Stomach smooth muscle (tissue), 2 donors: Measurements from ENCODE around the gene SAMD1.
A peak's percentile ranks its signal among the peaks of the same experiment; 100 is the strongest.

ENCODE experiments used
- H3K27ac ChIP-seq: one replicate; pipeline ENCODE4 v1.7.0; 2013; ENCODE audit warnings: mild to moderate bottlenecking, low read length, inconsistent platforms
- H3K27me3 ChIP-seq, 2 donors: one replicate each; pipeline ENCODE4 v1.7.0; 2013; ENCODE audit warnings: low read length in 2 of 2; ENCODE audit not compliant: insufficient read depth in 2 of 2, control insufficient read depth in 1 of 2
- H3K36me3 ChIP-seq, 2 donors: one replicate each; pipeline ENCODE4 v1.7.0; 2013; ENCODE audit warnings: low read length in 2 of 2; ENCODE audit not compliant: control insufficient read depth in 2 of 2, insufficient read depth in 2 of 2
- H3K4me1 ChIP-seq: one replicate; pipeline ENCODE4 v1.7.0; 2013; ENCODE audit warnings: low read length; ENCODE audit not compliant: control insufficient read depth, insufficient read depth
- H3K4me3 ChIP-seq, 2 donors: one replicate each; pipeline ENCODE4 v1.7.0; 2013; ENCODE audit warnings: low read length in 2 of 2
- H3K9ac ChIP-seq, 2 donors: one replicate each; pipeline ENCODE4 v1.7.0; 2013; ENCODE audit warnings: low read length in 2 of 2, mild to moderate bottlenecking in 1 of 2
- H3K9me3 ChIP-seq, 2 donors: one replicate each; pipeline ENCODE4 v1.7.0; 2013; ENCODE audit warnings: low read length in 2 of 2; ENCODE audit not compliant: control insufficient read depth in 2 of 2
- donor health status: healthy.
- donor health status: Pancreatic carcinoma.

Gene SAMD1

DNA sequence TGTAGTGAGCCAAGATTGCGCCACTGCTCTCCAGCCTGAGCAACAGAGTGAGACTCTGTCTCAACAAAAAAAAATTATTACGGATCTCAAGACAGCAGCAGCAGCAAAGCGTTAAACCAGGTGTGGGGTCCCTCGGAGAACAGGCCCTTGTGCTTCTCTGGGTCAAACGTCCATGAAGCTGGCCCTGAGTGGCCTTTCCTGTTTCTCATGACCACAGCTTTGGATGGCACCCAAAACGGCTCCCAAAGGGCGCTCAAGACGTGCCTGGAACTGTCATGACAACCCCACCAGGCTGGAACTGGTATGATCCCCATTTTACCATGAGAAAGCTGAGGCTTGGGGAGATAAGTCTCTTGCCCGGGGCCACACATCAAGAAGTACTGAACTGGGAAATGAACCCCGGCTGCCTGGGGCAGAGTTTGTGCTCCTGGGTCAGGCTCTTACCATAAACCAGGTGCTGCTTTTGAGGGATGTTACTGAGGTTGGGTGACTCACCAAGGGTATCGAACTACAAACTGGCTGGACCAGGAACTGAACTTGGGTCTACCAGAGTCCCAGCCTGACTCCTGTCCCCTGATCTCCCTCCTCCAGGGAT lies 11.6 kb upstream of the SAMD1 start:
- H3K4me3 ChIP-seq = no peak overlapping the region
- no peaks in the 10 kb centered on the region for H3K27me3 ChIP-seq
- peaks cover 33 to 35% of the 10 kb centered on the region in 2 donors for H3K36me3 ChIP-seq
- no peak overlapping the region for H3K27ac ChIP-seq
- peaks cover 1% of the 10 kb centered on the region for H3K4me1 ChIP-seq
- H3K9me3 ChIP-seq = no peaks in the 10 kb centered on the region
- no peak overlapping the region for H3K9ac ChIP-seq

DNA sequence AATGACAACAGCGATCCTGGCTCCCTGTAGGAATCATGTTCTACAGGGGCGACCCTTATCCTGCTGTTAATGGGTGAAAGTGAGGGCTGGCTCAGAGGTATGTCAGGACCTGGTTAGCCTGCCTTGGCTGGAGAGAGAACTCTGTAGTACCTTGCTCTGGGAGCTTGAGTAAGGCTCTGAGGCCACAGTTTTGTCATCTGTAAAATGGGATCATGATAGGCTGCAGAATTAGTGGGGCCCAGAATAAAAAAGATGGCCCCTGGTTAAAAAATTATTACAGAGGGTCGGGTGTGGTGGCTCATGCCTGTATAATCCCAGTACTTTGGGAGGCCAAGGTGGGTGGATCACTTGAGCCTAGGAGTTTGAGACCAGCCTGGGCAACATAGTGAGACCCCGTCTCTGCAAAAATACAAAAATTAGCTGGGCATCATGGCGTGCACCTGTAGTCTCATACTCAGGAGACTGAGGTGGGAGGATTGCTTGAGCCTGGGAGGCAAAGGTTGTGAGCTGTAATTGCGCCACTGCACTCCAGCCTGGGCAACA lies 10.5 kb upstream of the SAMD1 start:
- Histone ChIP-seq H3K9me3 (no peaks in the 10 kb centered on the region), H3K4me3 (no peak overlapping the region), H3K27ac (no peak overlapping the region), H3K27me3 (no peaks in the 10 kb centered on the region), H3K36me3 (peaks cover 33 to 44% of the 10 kb centered on the region in 2 donors), H3K9ac (no peak overlapping the region), H3K4me1 (no peaks in the 10 kb centered on the region)

DNA sequence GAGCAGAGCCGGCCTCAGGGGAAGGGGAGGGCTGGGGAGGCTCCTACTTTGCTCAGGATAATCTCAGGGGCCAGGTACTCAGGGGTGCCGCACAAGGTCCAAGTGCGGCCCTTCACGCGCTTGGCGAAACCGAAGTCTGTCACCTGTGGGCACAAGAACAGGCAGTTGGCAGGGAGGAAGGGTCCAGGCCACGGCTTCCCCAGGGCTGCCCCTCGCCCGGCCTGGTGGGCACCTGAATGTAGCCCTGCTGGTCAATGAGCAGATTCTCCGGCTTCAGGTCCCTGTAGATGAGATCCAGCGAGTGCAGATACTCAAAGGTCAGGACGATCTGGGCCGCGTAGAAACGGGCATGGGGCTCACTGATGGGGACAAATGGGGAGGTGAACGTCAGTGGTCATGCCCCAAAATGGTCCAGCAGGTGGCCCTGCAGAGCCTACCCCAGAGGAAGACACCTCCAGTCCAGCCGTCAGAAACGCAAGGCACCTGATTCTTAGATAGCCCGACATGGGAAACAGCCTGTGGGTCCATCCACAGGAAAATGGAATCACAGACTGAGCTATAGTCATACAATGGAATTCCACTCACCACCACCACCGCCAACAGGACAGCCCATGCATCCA lies 7.1 kb upstream of the SAMD1 start:
- Histone ChIP-seq H3K27me3 (no peaks in the 10 kb centered on the region), H3K27ac (no peak overlapping the region), H3K9ac (no peak overlapping the region), H3K4me3 (no peak overlapping the region), H3K9me3 (peaks cover 2 to 6% of the 10 kb centered on the region in 2 donors), H3K36me3 (peaks cover 24 to 30% of the 10 kb centered on the region in 2 donors), H3K4me1 (no peaks in the 10 kb centered on the region)

DNA sequence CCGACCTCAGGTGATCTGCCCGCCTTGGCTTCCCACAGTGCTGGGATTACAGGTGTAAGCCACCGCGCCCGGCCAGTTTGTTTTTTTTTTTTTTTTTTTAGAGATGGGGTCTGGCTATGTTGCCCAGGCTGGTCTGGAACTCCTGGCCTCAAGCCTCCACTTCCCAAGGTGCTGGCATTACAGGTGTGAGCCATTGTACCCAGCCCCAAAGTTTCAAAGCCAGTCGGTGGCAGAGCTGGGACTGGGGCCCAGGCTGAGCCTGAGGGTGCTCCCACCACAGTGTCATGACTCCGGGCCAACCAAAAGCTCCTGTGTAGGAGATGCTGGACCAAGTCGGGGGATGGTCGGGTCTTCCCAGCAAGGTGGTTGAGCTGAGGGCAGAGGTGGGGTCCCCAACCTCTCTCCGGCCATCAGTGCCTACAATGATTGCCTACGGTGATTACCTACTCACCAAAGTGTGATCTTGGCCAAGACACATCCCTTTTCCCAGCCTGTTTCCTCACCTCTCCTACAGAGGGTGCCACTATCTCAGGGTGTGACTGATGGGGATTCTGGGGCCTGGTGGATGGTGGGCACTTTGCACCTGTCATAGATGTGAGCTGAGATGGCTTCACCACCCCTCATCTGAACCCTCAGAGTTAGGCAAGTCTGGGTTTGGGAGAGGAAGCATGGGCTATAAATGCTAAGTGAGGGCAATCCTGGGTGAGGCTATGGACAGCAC lies 5.9 kb upstream of the SAMD1 start:
- Histone ChIP-seq H3K27me3 (no peaks in the 10 kb centered on the region), H3K4me3 (no peak overlapping the region), H3K27ac (no peak overlapping the region), H3K4me1 (peaks cover 4% of the 10 kb centered on the region), H3K9ac (no peak overlapping the region), H3K9me3 (peaks cover 2 to 6% of the 10 kb centered on the region in 2 donors), H3K36me3 (peaks cover 17 to 23% of the 10 kb centered on the region in 2 donors)

DNA sequence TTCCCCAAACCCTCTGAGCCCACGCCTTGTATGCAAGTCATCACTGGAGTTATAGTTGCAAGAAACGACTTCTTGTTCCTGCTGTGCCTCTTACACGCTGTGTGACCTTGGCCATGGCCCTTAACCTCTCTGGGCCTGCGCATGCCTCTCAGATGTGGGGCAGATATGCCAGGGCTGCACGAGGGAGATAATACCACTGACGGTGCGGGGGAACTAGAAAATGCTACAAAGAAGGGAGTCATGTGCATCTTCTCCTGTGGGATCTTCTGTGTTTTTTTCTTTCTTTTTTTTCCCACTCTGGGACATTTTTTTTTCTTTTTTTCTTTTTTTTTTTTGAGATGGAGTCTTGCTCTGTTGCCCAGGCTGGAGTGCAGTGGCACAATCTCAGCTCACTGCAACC lies 4.3 kb upstream of the SAMD1 start:
- H3K9ac ChIP-seq = no peak overlapping the region
- H3K4me3 ChIP-seq = no peak overlapping the region
- H3K4me1 ChIP-seq = peaks cover 4% of the 10 kb centered on the region
- H3K27me3 ChIP-seq = no peaks in the 10 kb centered on the region
- H3K9me3 ChIP-seq = peaks cover 2 to 6% of the 10 kb centered on the region in 2 donors
- peaks cover 11 to 14% of the 10 kb centered on the region in 2 donors for H3K36me3 ChIP-seq
- no peak overlapping the region for H3K27ac ChIP-seq

DNA sequence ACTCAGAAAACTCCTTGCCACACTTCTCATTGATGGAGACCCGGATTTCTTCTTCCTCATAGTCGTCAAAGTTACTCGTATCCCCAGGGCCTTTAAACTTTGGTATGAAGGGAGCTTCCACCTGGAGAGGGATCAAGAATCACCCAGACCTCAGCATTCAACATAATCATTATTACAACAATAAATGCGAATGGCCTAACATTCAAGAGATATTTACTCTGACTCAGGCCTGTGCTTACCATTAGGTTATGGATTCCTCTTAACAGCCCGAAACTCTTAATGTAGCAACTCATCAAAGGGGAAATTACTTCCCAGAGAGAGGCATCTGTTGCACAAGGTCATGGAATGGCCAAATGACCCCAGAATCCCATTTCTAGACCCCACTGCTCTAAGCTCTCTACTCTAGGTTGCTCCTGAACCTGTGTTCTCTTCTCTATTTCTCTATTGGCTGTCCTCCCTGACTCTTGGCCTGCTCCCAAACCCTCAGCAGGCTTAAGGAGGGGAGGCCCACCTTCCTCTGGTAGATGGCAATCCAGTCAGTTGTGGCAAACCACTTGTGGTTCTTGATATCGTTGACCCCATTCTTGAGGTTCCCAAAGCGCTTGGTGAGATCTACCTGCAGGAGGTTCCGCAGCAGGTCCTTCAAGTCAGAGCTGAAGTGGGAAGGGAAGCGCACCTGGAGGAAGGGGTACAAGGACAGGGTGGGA lies 2.7 kb upstream of the SAMD1 start:
- Histone ChIP-seq H3K9ac (no peak overlapping the region), H3K36me3 (peaks cover 15 to 18% of the 10 kb centered on the region in 2 donors), H3K27me3 (no peaks in the 10 kb centered on the region), H3K4me1 (peaks cover 14% of the 10 kb centered on the region), H3K9me3 (peaks cover 2 to 6% of the 10 kb centered on the region in 2 donors), H3K4me3 (no peak overlapping the region), H3K27ac (no peak overlapping the region)

DNA sequence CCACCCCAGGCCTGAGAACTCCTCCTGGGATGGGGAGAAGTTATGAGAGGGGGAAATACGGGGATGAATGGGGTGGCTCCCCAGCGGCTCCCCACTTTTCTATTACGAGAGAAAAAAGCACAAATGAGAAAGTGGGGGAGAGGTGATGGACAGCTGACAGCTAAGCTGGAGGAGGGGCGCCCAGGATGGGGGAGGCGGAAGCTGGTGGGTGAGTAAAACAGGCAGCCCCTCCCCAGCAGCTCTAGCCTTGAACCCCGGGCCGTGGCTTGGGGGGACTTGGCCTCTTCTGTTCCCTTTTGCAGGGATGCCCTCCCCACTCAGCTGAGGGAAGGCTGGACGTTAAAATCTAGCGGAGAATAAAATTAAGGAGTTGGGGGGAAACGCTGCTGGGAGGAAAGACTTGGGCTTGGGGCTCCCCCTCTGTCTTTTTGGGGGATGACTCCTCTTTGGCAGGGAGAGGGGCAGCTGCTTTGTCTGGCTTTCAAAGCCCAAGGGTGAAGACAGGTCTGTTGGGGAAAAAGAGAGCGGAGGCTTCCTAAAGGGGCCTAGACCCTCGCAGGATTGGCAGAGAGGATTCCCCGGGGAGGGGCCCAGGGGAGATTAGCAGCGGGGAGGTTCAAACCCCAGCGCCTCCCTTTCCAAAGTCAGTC lies 1.4 kb upstream of the SAMD1 start:
- H3K9me3 ChIP-seq = peaks cover 2 to 6% of the 10 kb centered on the region in 2 donors
- H3K4me1 ChIP-seq = peaks cover 14% of the 10 kb centered on the region
- no peaks in the 10 kb centered on the region for H3K27me3 ChIP-seq
- peak overlapping the region; percentile 86 for H3K27ac ChIP-seq
- H3K36me3 ChIP-seq = peaks cover 8 to 11% of the 10 kb centered on the region in 2 donors
- H3K9ac ChIP-seq = no peak overlapping the region
- peak overlapping the region; percentile 80 to 90 for H3K4me3 ChIP-seq

DNA sequence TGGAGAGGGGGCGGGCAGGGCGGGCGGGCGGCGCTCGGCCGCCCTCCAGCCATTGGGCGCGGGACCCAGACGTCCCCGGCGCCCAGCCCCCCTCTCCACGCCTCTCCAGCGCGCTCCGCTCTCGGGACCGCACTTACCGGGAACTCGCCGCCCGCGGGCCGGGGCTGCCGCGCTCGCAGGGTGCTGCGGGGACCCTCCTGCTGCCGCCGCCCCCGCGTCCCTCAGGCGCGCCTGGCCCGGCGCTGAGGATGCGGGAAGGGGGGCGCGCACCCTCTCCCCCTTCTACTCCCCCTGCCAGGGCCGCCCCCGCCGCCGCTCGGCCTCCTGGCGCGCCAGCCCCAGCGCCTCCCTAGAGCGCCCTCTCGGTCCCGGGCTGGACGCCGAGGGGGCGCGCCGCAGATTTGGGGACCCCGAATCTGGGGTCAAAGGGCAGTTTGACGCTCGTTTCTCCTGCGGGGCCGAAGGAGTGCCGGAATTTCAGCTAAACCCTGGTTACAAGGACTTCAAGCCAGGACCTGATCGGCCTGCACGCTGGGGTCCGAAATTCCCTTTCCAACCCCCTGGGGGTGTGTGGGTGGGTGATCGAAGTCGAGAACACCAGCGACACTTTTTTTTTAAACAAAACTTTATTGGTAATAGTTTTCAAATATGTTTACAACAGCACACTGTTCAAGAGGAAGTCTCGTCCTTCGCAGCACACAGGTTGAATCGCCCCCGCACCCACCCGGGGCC lies 696 bp upstream of the SAMD1 start:
- Histone ChIP-seq H3K4me3 (peak overlapping the region; percentile 80 to 90), H3K9ac (peak overlapping the region; percentile 69 to 81), H3K36me3 (peaks cover 5 to 8% of the 10 kb centered on the region in 2 donors), H3K27me3 (no peaks in the 10 kb centered on the region), H3K27ac (peak overlapping the region; percentile 86), H3K4me1 (peaks cover 14% of the 10 kb centered on the region), H3K9me3 (peaks cover 2 to 6% of the 10 kb centered on the region in 2 donors)

DNA sequence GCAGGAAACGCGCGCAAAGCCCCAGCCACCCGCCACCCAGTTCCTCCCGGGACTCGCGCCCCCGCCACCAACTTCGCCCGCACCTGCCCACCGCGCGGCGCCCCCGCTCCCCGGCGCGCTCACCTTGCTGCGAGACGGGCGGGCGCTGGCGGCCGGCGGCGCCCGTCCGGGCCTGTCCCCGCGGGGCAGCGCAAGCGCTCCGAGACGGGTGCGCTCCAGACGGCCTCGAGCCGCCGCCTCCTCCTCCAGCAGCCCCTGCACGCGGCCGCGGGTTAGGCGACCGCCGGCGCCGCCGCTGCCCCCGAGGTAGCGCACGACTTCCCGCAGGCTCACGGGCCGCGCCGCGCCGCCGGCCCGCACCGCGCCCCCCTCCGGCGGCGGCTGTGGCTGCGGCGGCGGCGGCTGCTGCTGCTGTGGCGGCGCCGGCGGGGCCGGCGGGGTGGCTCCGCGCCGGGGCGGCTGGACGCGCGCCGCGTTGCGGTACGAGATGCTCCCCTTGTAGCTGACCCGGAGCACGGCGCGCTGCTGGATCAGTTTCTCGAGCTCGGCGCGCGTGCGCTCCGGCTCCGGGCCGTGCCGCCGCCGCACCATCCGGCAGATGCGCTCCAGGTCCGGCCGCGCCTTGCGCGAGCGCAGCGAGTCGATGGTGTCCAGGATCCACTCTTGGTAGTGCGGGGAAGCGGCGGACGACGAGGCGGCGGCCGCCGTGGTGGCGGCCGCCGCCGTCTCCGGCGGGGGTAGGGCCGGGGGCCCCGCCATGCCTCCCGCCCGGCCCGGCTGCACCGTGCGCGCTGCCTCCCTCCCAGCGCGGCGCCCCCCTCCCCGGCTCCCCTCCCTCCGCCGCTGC lies 666 bp downstream of the SAMD1 start:
- Histone ChIP-seq H3K36me3 (peaks cover 5 to 8% of the 10 kb centered on the region in 2 donors), H3K9me3 (peaks cover 2 to 6% of the 10 kb centered on the region in 2 donors), H3K9ac (peak overlapping the region in 1 of 2 donors; percentile 45), H3K4me1 (peaks cover 14% of the 10 kb centered on the region), H3K27ac (no peak overlapping the region), H3K27me3 (no peaks in the 10 kb centered on the region), H3K4me3 (peak overlapping the region; percentile 60 to 71)
